PC-3 (cell line): ENCODE measurements around the gene GRIPAP1.

Source experiments
- CTCF ChIP-seq: fragments of 300-600 bp; sonication (generic); conservative IDR thresholded peaks from 2 replicates; pipeline ENCODE4 v1.5.1; 2017; ENCODE audit warnings: antibody characterized with exemption, low read depth, mild to moderate bottlenecking, low read length
- EZH2 ChIP-seq: fragments of 300-600 bp; sonication (generic); IDR thresholded peaks from one replicate; pipeline ENCODE4 v1.6.1; 2017; ENCODE audit warnings: antibody characterized with exemption, mild to moderate bottlenecking, low read length; ENCODE audit not compliant: unreplicated experiment

GRCh38 chrX:48956728-48957414 lies 45.2 kb downstream of the GRIPAP1 start:
- TF ChIP-seq CTCF = no peak
- TF ChIP-seq EZH2 = no peak
